HL-60 (cell line): ENCODE measurements around the gene TMOD2.

Experiments
- CTCF ChIP-seq: IDR thresholded peaks from one replicate; pipeline ENCODE4 v1.5.1; 2011; ENCODE audit warnings: low read length, control low read depth, inconsistent platforms; ENCODE audit not compliant: insufficient read depth
- POLR2AphosphoS5 ChIP-seq: IDR thresholded peaks from 2 replicates; pipeline ENCODE4 v1.6.1; 2012; ENCODE audit warnings: low read depth
- REST ChIP-seq: IDR thresholded peaks from 2 replicates; pipeline ENCODE4 v1.6.1; 2012; ENCODE audit warnings: low read depth; ENCODE audit not compliant: insufficient replicate concordance

GRCh38 chr15:51726302-51727073 lies 24.9 kb upstream of the TMOD2 start:
- TF ChIP-seq CTCF, result no peak
- no peak for TF ChIP-seq REST
- no peak for TF ChIP-seq POLR2AphosphoS5
